CMK (cell line): ENCODE data around the gene MAGEA3.
"Not testable (repeated sequence)": the region's sequence is repeated elsewhere in the genome, so short reads cannot be mapped to it uniquely, and the experiment has no call there.

ENCODE experiments used
- DNase-seq: peaks from one replicate; pipeline ENCODE4 v3.0.0-alpha.2; 2010; ENCODE audit warnings: low read depth

MAGEA3 gene

GRCh38 chrX:152736528-152736927 is 37.9 kb downstream of the MAGEA3 start:
- not testable (repeated sequence) for DNase-seq

GRCh38 chrX:152738560-152738959 is 40.0 kb downstream of the MAGEA3 start:
- no peak for DNase-seq
